Mammary epithelial cell (primary cell): ENCODE measurements around the gene FKBP11.

Experiments used
- CTCF ChIP-seq, 2 donors: IDR thresholded peaks in 1 of 2; conservative IDR thresholded peaks in 1 of 2; 2 replicates each; pipeline ENCODE4 v1.5.1; 2011 to 2012; ENCODE audit warnings: inconsistent platforms in 2 of 2, low read length in 2 of 2, mild to moderate bottlenecking in 2 of 2, control low read depth in 1 of 2, low read depth in 1 of 2; ENCODE audit not compliant: insufficient read depth in 1 of 2; ENCODE audit errors: extremely low read depth in 1 of 2
- EZH2 ChIP-seq: IDR thresholded peaks from 2 replicates; pipeline ENCODE4 v1.6.1; 2012; ENCODE audit warnings: low read length, inconsistent platforms, borderline replicate concordance

GRCh38 chr12:48972952-48973483 is 47.7 kb upstream of the FKBP11 start:
- TF ChIP-seq CTCF (conservative IDR thresholded peaks at IDR 0.05 in 1 of 2, IDR thresholded peaks at IDR 0.05 in 1 of 2; ENCODE audit: extremely low read depth in 1 of 2, insufficient read depth in 1 of 2, low read depth in 1 of 2, low read length in 2 of 2): no peak
- TF ChIP-seq EZH2: no peak
